PC-9 (cell line): ENCODE results near the gene POLG2.

Experiments
- CTCF ChIP-seq: fragments of 200-600 bp; sonication (generic); conservative IDR thresholded peaks from 2 replicates; pipeline ENCODE4 v1.6.1; 2017; ENCODE audit warnings: mixed run types, antibody characterized with exemption, mild to moderate bottlenecking, moderate library complexity
- EZH2 ChIP-seq: fragments of 200-600 bp; sonication (generic); IDR thresholded peaks from 2 replicates; pipeline ENCODE4 v1.8.0; 2017; ENCODE audit warnings: antibody characterized with exemption, low read depth

GRCh38 chr17:64466019-64466735 is 30.7 kb downstream of the POLG2 start:
- TF ChIP-seq CTCF (no peak), EZH2 (no peak)
